Stimulated activated CD8-positive, alpha-beta memory T cell treated with anti-CD3 and anti-CD28 coated beads, Interleukin-7, amount 100 ng/mL, for 1 hour (primary cell): Measurements from ENCODE around the gene CTAGE1.
"Not testable (repeated sequence)": the region's sequence is repeated elsewhere in the genome, so short reads cannot be mapped to it uniquely, and the experiment has no call there.

ENCODE experiments used
- DNase-seq, 2 donors: peaks; one replicate each; pipeline ENCODE4 v3.0.0-alpha.2; 2020; ENCODE audit warnings: low read depth in 2 of 2

The CTAGE1 gene

GRCh38 chr18:22436136-22436535 is 18.4 kb upstream of the CTAGE1 start:
- no peak for DNase-seq

GRCh38 chr18:22434973-22435608 is 17.4 kb upstream of the CTAGE1 start:
- DNase-seq: no peak

- no peak for DNase-seq
Observed at GRCh38 chr18:22433956-22434355, 16.2 kb upstream of the CTAGE1 start.

- no peak for DNase-seq
Observed at GRCh38 chr18:22432657-22433137, 15.0 kb upstream of the CTAGE1 start.

- DNase-seq: no peak
Observed at GRCh38 chr18:22429564-22429963, 11.8 kb upstream of the CTAGE1 start.

GRCh38 chr18:22428672-22429071 is 11.0 kb upstream of the CTAGE1 start:
- no peak for DNase-seq

- DNase-seq: no peak
Observed at GRCh38 chr18:22427822-22428549, 10.3 kb upstream of the CTAGE1 start.

- DNase-seq: no peak
Observed at GRCh38 chr18:22424565-22424963, 6.8 kb upstream of the CTAGE1 start.

- DNase-seq: no peak
Observed at GRCh38 chr18:22423878-22424564, 6.3 kb upstream of the CTAGE1 start.

- no peak for DNase-seq
Observed at GRCh38 chr18:22422909-22423548, 5.3 kb upstream of the CTAGE1 start.

- no peak for DNase-seq
Observed at GRCh38 chr18:22420652-22421051, 2.9 kb upstream of the CTAGE1 start.

- DNase-seq: no peak
Observed at GRCh38 chr18:22412176-22412911, 5.4 kb downstream of the CTAGE1 start.

GRCh38 chr18:22411446-22411845 is 6.3 kb downstream of the CTAGE1 start:
- no peak for DNase-seq

- no peak for DNase-seq
Observed at GRCh38 chr18:22410126-22410525, 7.6 kb downstream of the CTAGE1 start.

GRCh38 chr18:22409445-22409844 is 8.3 kb downstream of the CTAGE1 start:
- no peak for DNase-seq

GRCh38 chr18:22408059-22408458 is 9.7 kb downstream of the CTAGE1 start:
- no peak for DNase-seq

- no peak for DNase-seq
Observed at GRCh38 chr18:22405142-22405541, 12.6 kb downstream of the CTAGE1 start.

GRCh38 chr18:22403950-22404349 is 13.8 kb downstream of the CTAGE1 start:
- no peak for DNase-seq

GRCh38 chr18:22399949-22400348 is 17.8 kb downstream of the CTAGE1 start:
- no peak for DNase-seq

- no peak for DNase-seq
Observed at GRCh38 chr18:22398464-22398863, 19.3 kb downstream of the CTAGE1 start.

GRCh38 chr18:22394428-22394827 is 23.3 kb downstream of the CTAGE1 start:
- no peak for DNase-seq

GRCh38 chr18:22393164-22393563 is 24.6 kb downstream of the CTAGE1 start:
- DNase-seq: not testable (repeated sequence)
